CD14-positive monocyte (primary cell): ENCODE measurements around the gene SPDYE18. TPM values are rescaled to one million over a fixed set of nuclear protein-coding genes. Genes with fewer than 3 reads are reported as not detected.
"Not testable (repeated sequence)": the region's sequence is repeated elsewhere in the genome, so short reads cannot be mapped to it uniquely, and the experiment has no call there.

ENCODE experiments used
- DNase-seq, 3 donors: peaks; one replicate each; pipeline ENCODE4 v3.0.0-alpha.2; 2011 to 2022
- H2AFZ ChIP-seq: 2 replicates; pipeline ENCODE4 v1.6.0; 2012; ENCODE audit warnings: mild to moderate bottlenecking, low read depth, low read length, inconsistent platforms; ENCODE audit not compliant: insufficient read depth, poor library complexity, severe bottlenecking
- H3K27ac ChIP-seq, 2 donors: 1 replicate in 1 of 2; 2 replicates in 1 of 2; pipeline ENCODE4 v1.5.1; 2012 to 2013; ENCODE audit warnings: low read length in 2 of 2, control low read depth in 1 of 2, inconsistent platforms in 1 of 2, low read depth in 1 of 2, mild to moderate bottlenecking in 1 of 2
- H3K27me3 ChIP-seq, 2 donors: one replicate each; pipeline versions ENCODE4 v1.6.0 to v1.6.1; 2011 to 2013; ENCODE audit warnings: low read length in 2 of 2; ENCODE audit not compliant: control insufficient read depth in 2 of 2, insufficient read depth in 2 of 2
- H3K36me3 ChIP-seq, 2 donors: replicated peaks in 1 of 2; 1 replicate in 1 of 2; 2 replicates in 1 of 2; pipeline versions ENCODE4 v1.5.1 to v1.6.1; 2012 to 2013; ENCODE audit warnings: low read length in 2 of 2, control low read depth in 1 of 2, inconsistent platforms in 1 of 2, mild to moderate bottlenecking in 1 of 2; ENCODE audit not compliant: insufficient read depth in 2 of 2, control insufficient read depth in 1 of 2
- H3K4me1 ChIP-seq, 2 donors: 1 replicate in 1 of 2; 2 replicates in 1 of 2; pipeline versions ENCODE4 v1.5.1 to v1.6.1; 2012 to 2013; ENCODE audit warnings: low read length in 2 of 2, control low read depth in 1 of 2, inconsistent platforms in 1 of 2, mild to moderate bottlenecking in 1 of 2, moderate library complexity in 1 of 2; ENCODE audit not compliant: insufficient read depth in 2 of 2, control insufficient read depth in 1 of 2
- H3K4me2 ChIP-seq: replicated peaks from 2 replicates; pipeline ENCODE3; 2012; ENCODE audit warnings: low read length, moderate library complexity, mild to moderate bottlenecking; ENCODE audit not compliant: poor library complexity, severe bottlenecking; ENCODE audit errors: extremely low read depth
- H3K4me3 ChIP-seq, 3 experiments: fragments of 200-600 bp in 1 of 3; sonication (generic) in 1 of 3; replicated peaks in 1 of 3; 1 replicate in 2 of 3; 2 replicates in 1 of 3; pipeline ENCODE4 v1.5.1; 2011 to 2013; ENCODE audit warnings: low read length in 3 of 3, mild to moderate bottlenecking in 3 of 3, control low read depth in 2 of 3, low read depth in 2 of 3, inconsistent platforms in 1 of 3, moderate library complexity in 1 of 3
- H3K79me2 ChIP-seq: 2 replicates; pipeline ENCODE4 v1.6.0; 2012; ENCODE audit warnings: mild to moderate bottlenecking, control low read depth, inconsistent platforms, low read length, moderate library complexity; ENCODE audit not compliant: insufficient read depth
- H3K9ac ChIP-seq: 2 replicates; pipeline ENCODE4 v1.6.0; 2017; ENCODE audit warnings: low read length, mild to moderate bottlenecking; ENCODE audit not compliant: insufficient read depth, poor library complexity, severe bottlenecking
- H3K9me3 ChIP-seq, 2 donors: replicated peaks in 1 of 2; 1 replicate in 1 of 2; 2 replicates in 1 of 2; pipeline versions ENCODE4 v1.5.1 to v1.6.1; 2012 to 2013; ENCODE audit warnings: low read length in 2 of 2, control low read depth in 1 of 2; ENCODE audit not compliant: control insufficient read depth in 1 of 2, insufficient read depth in 1 of 2
- H4K20me1 ChIP-seq: 2 replicates; pipeline ENCODE4 v1.6.0; 2012; ENCODE audit warnings: mild to moderate bottlenecking, low read length, control low read depth, moderate library complexity; ENCODE audit not compliant: insufficient read depth
- H3K27ac Mint-ChIP-seq, 7 donors: one replicate each; pipeline ENCODE4 v1.8.0; 2020; ENCODE audit warnings: mild to moderate bottlenecking in 7 of 7, mixed read lengths in 7 of 7, moderate library complexity in 6 of 7, inconsistent platforms in 2 of 7
- H3K27me3 Mint-ChIP-seq, 3 donors: one replicate each; pipeline ENCODE4 v1.8.0; 2021 to 2022; ENCODE audit warnings: low read depth in 3 of 3, mild to moderate bottlenecking in 3 of 3, mixed read lengths in 3 of 3, moderate library complexity in 3 of 3, inconsistent platforms in 1 of 3
- H3K36me3 Mint-ChIP-seq, 2 donors: one replicate each; pipeline ENCODE4 v1.8.0; 2020; ENCODE audit warnings: mixed read lengths in 2 of 2, inconsistent platforms in 1 of 2, mild to moderate bottlenecking in 1 of 2
- H3K4me1 Mint-ChIP-seq: one replicate; pipeline ENCODE4 v1.8.0; 2020; ENCODE audit warnings: mild to moderate bottlenecking, mixed read lengths
- H3K4me3 Mint-ChIP-seq, 2 donors: one replicate each; pipeline ENCODE4 v1.8.0; 2020; ENCODE audit warnings: mild to moderate bottlenecking in 2 of 2, mixed read lengths in 2 of 2, moderate library complexity in 1 of 2
- H3K9me3 Mint-ChIP-seq, 7 donors: one replicate each; pipeline ENCODE4 v1.8.0; 2020 to 2022; ENCODE audit warnings: mixed read lengths in 7 of 7, mild to moderate bottlenecking in 6 of 7, moderate library complexity in 6 of 7, inconsistent platforms in 2 of 7
- WGBS: methylation state at CpG from one replicate; pipeline ENCODE4 v1.1.5; 2013; ENCODE audit warnings: missing lambda C conversion rate; ENCODE audit not compliant: insufficient coverage; 5-methylcytosine and 5-hydroxymethylcytosine counted together
- intact Hi-C, 2 donors: fragments of 100-400 bp; cut with micrococcal nuclease; formaldehyde crosslinking; loops; one replicate each; pipeline versions ENCODE4 v1.15.0 to v1.15.1; 2023
- polyA plus RNA-seq, 3 donors: library from polyadenylated mRNA; depleted of rRNA in 1 of 3; unstranded in 2 of 3; stranded (reverse) in 1 of 3; fragments of 300-500 nt in 2 of 3; fragments of >200 nt in 1 of 3; fragmentation: Illumina TruSeq in 2 of 3; gene quantifications; 1 replicate in 2 of 3; 2 replicates in 1 of 3; pipeline ENCODE4 v1.2.3, GENCODE V29; 2012 to 2021

Gene SPDYE18
- polyA plus RNA-seq, 3 donors: 1.5 TPM; not detected in 2

DNA sequence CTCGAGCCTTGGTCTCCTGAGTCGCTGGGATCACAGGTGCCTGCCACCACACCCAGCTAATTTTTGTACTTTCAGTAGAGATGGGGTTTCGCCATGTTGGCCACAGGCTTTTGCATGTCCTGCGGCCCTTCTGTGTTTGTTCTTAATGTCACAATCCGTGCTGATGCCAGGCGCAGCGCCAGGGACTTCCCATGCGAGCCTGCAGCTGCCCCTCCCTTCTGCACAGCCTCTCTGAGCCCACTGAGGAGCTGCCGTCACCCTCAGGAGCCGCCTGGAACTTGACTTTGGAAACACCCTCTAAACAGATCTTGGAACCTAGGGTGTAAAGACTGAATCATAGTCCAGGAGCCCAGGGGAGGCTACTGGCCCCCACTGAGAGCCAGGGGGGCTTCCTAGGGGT, 54.4 kb downstream of the SPDYE18 start:
- H3K27me3 Mint-ChIP-seq, H3K79me2 ChIP-seq, H3K27ac Mint-ChIP-seq, H3K36me3 Mint-ChIP-seq, DNase-seq, H3K4me1 ChIP-seq, H3K4me1 Mint-ChIP-seq, H2AFZ ChIP-seq, H3K4me3 ChIP-seq, H3K9me3 ChIP-seq, H3K36me3 ChIP-seq, intact Hi-C loops, H3K9me3 Mint-ChIP-seq, H3K27me3 ChIP-seq, H3K9ac ChIP-seq, H3K4me2 ChIP-seq, H3K27ac ChIP-seq, H3K4me3 Mint-ChIP-seq, H4K20me1 ChIP-seq: not testable (repeated sequence)
- WGBS: 74% methylated on average over 5 of the region's 10 CpGs

- H3K79me2 ChIP-seq, intact Hi-C loops, H3K9ac ChIP-seq, H3K4me1 Mint-ChIP-seq, H3K4me1 ChIP-seq, H2AFZ ChIP-seq, DNase-seq, H3K4me2 ChIP-seq, H3K27ac ChIP-seq, H3K27ac Mint-ChIP-seq, H3K9me3 ChIP-seq, H3K27me3 ChIP-seq, H3K9me3 Mint-ChIP-seq, H3K4me3 Mint-ChIP-seq, H3K4me3 ChIP-seq, H4K20me1 ChIP-seq, H3K27me3 Mint-ChIP-seq: not testable (repeated sequence)
- WGBS: 100% methylated on average over 2 of the region's 22 CpGs
- H3K36me3 Mint-ChIP-seq: peaks cover 8 to 12% of the 10 kb centered on the region in 2 donors
- H3K36me3 ChIP-seq: peaks cover 12 to 14% of the 10 kb centered on the region in 2 donors
Observed at GRCh38 chr7:77006127-77007110, 55.9 kb downstream of the SPDYE18 start.

DNA sequence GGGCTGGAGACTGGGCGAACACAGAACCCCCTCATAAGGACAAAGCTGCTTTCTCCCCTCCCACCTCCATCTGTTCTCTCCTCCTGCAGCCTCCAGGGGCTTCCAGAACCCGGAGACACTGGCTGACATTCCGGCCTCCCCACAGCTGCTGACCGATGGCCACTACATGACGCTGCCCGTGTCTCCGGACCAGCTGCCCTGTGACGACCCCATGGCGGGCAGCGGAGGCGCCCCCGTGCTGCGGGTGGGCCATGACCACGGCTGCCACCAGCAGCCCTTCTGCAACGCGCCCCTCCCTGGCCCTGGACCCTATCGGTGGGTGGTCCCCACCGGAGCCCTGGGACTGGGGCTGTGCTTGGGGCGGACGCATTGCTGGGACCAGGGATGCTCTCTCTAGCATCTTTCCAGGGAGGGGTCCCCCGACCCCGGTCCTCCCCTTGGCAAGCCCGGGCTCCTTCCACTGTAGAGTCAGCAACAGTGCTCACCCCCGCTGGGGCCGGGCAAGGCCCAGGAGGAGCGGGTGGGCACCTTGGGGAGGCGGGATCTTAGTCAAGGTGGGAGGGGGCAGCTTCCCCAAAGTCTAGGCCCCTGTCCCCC, 56.8 kb downstream of the SPDYE18 start:
- WGBS: no CpG with 5 or more reads among the region's 27 CpGs
- peaks cover 13 to 20% of the 10 kb centered on the region in 2 donors for H3K36me3 Mint-ChIP-seq
- H3K27ac Mint-ChIP-seq, H3K27ac ChIP-seq, H3K4me1 Mint-ChIP-seq, H3K27me3 Mint-ChIP-seq, H3K79me2 ChIP-seq, H3K4me2 ChIP-seq, H3K9me3 ChIP-seq, intact Hi-C loops, H2AFZ ChIP-seq, H3K9ac ChIP-seq, DNase-seq, H3K27me3 ChIP-seq, H4K20me1 ChIP-seq, H3K4me3 ChIP-seq, H3K4me3 Mint-ChIP-seq, H3K9me3 Mint-ChIP-seq, H3K4me1 ChIP-seq: not testable (repeated sequence)
- H3K36me3 ChIP-seq: peaks cover 12 to 16% of the 10 kb centered on the region in 2 donors

GRCh38 chr7:77004151-77004550, 58.2 kb downstream of the SPDYE18 start:
- H3K4me3 ChIP-seq, H3K9me3 Mint-ChIP-seq, H3K4me1 ChIP-seq, intact Hi-C loops, H3K4me3 Mint-ChIP-seq, H3K27ac ChIP-seq, H3K9ac ChIP-seq, H3K4me1 Mint-ChIP-seq, H3K79me2 ChIP-seq, DNase-seq, H3K9me3 ChIP-seq, H3K4me2 ChIP-seq, H3K27me3 ChIP-seq, H4K20me1 ChIP-seq, H2AFZ ChIP-seq, H3K27me3 Mint-ChIP-seq, H3K27ac Mint-ChIP-seq: not testable (repeated sequence)
- H3K36me3 Mint-ChIP-seq: peaks cover 13 to 24% of the 10 kb centered on the region in 2 donors
- peaks cover 12 to 16% of the 10 kb centered on the region in 2 donors for H3K36me3 ChIP-seq
- 98% methylated on average over 7 of the region's 18 CpGs for WGBS
